Camera-type eye (tissue), 1 donor: ENCODE measurements around the gene PRPF38B. TPM values are rescaled to one million over a fixed set of nuclear protein-coding genes. Genes with fewer than 3 reads are reported as not detected.

ENCODE experiments used
- total RNA-seq: library from RNA; depleted of rRNA; stranded (reverse); fragments of >200 nt; gene quantifications from one replicate; pipeline ENCODE4 v1.2.3, GENCODE V29; 2014

Gene PRPF38B
- total RNA-seq: 23.1 TPM

GRCh38 chr1:108691942-108692723 lies at the start of gene PRPF38B:
PRPF38B (plus strand) TSS chr1:108692310; CDS start chr1:108692592, 282 bp downstream.

GRCh38 chr1:108661030-108661609 lies 31.0 kb upstream of the PRPF38B start, which contains the start of gene HENMT1:
HENMT1 (minus strand) TSS chr1:108661093; CDS start chr1:108659884, 1,209 bp downstream.

GRCh38 chr1:108712606-108713150 lies 20.6 kb downstream of the PRPF38B start, which contains the start of gene FNDC7:
FNDC7 (plus strand) TSS chr1:108712908; CDS start chr1:108712934, 26 bp downstream.

GRCh38 chr1:108746382-108747170 lies 54.5 kb downstream of the PRPF38B start, which contains the start of gene STXBP3:
STXBP3 (plus strand) TSS chr1:108746674; CDS start chr1:108746738, 64 bp downstream.

Other genes with a start within 250 kb of the PRPF38B start
- not detected for gene NBPF6, start 242.0 kb upstream of the PRPF38B start, total RNA-seq
- 43.3 TPM for gene EEIG2, start 132.2 kb upstream of the PRPF38B start, total RNA-seq
- gene HENMT1, start 31.2 kb upstream of the PRPF38B start, total RNA-seq: 8.1 TPM
- not detected for gene FNDC7, start 20.6 kb downstream of the PRPF38B start, total RNA-seq
- 118 TPM for gene STXBP3, start 54.4 kb downstream of the PRPF38B start, total RNA-seq
- gene AKNAD1, start 164.8 kb downstream of the PRPF38B start, total RNA-seq: 0.16 TPM
- gene GPSM2, start 184.7 kb downstream of the PRPF38B start, total RNA-seq: 35.1 TPM